ENCODE data around the gene SLC8A1.

SLC8A1 gene

GRCh38 chr2:40129725-40130124 lies 322.2 kb downstream of the SLC8A1 start:
- DNase-seq = no peak

- DNase-seq = no peak
Measured at GRCh38 chr2:40128796-40129195, 323.1 kb downstream of the SLC8A1 start.

GRCh38 chr2:40127890-40128557 lies 323.9 kb downstream of the SLC8A1 start:
- no peak for DNase-seq

GRCh38 chr2:40127146-40127545 lies 324.7 kb downstream of the SLC8A1 start:
- no peak for DNase-seq

GRCh38 chr2:40126006-40126405 lies 325.9 kb downstream of the SLC8A1 start:
- DNase-seq = no peak

- DNase-seq = no peak
Measured at GRCh38 chr2:40123746-40124145, 328.1 kb downstream of the SLC8A1 start.

- DNase-seq = no peak
Measured at GRCh38 chr2:40123326-40123725, 328.6 kb downstream of the SLC8A1 start.

GRCh38 chr2:40120957-40121356 lies 330.9 kb downstream of the SLC8A1 start:
- no peak for DNase-seq

GRCh38 chr2:40120026-40120425 lies 331.9 kb downstream of the SLC8A1 start:
- no peak for DNase-seq

GRCh38 chr2:40118622-40119021 lies 333.3 kb downstream of the SLC8A1 start:
- DNase-seq = no peak

GRCh38 chr2:40115894-40116293 lies 336.0 kb downstream of the SLC8A1 start:
- DNase-seq = no peak

GRCh38 chr2:40115348-40115747 lies 336.5 kb downstream of the SLC8A1 start:
- no peak for DNase-seq

- no peak for DNase-seq
Measured at GRCh38 chr2:40113997-40114396, 337.9 kb downstream of the SLC8A1 start.

GRCh38 chr2:40113272-40113968 lies 338.5 kb downstream of the SLC8A1 start:
- DNase-seq = no peak

GRCh38 chr2:40109381-40109780 lies 342.5 kb downstream of the SLC8A1 start:
- no peak for DNase-seq

GRCh38 chr2:40108851-40109250 lies 343.0 kb downstream of the SLC8A1 start:
- no peak for DNase-seq

GRCh38 chr2:40106061-40106460 lies 345.8 kb downstream of the SLC8A1 start:
- no peak for DNase-seq

- DNase-seq = no peak
Measured at GRCh38 chr2:40105593-40105992, 346.3 kb downstream of the SLC8A1 start.

- no peak for DNase-seq
Measured at GRCh38 chr2:40103590-40103989, 348.3 kb downstream of the SLC8A1 start.

- DNase-seq = no peak
Measured at GRCh38 chr2:40103163-40103562, 348.7 kb downstream of the SLC8A1 start.

- no peak for DNase-seq
Measured at GRCh38 chr2:40102447-40102846, 349.4 kb downstream of the SLC8A1 start.

- DNase-seq = no peak
Measured at GRCh38 chr2:40101131-40101575, 350.7 kb downstream of the SLC8A1 start.

- DNase-seq = no peak
Measured at GRCh38 chr2:40100676-40101075, 351.2 kb downstream of the SLC8A1 start.

GRCh38 chr2:40098786-40099470 lies 353.0 kb downstream of the SLC8A1 start:
- no peak for DNase-seq
